Stimulated activated CD4-positive, alpha-beta T cell treated with anti-CD3 and anti-CD28 coated beads, Interleukin-15, amount 100 ng/mL, for 48 hours (primary cell): ENCODE data around the gene TMEM218.
"Not testable (repeated sequence)": the region's sequence is repeated elsewhere in the genome, so short reads cannot be mapped to it uniquely, and the experiment has no call there.

Experiments used
- DNase-seq, 2 donors: peaks; one replicate each; pipeline ENCODE4 v3.0.0-alpha.2; 2020; ENCODE audit warnings: low read depth in 2 of 2

Gene TMEM218

DNA sequence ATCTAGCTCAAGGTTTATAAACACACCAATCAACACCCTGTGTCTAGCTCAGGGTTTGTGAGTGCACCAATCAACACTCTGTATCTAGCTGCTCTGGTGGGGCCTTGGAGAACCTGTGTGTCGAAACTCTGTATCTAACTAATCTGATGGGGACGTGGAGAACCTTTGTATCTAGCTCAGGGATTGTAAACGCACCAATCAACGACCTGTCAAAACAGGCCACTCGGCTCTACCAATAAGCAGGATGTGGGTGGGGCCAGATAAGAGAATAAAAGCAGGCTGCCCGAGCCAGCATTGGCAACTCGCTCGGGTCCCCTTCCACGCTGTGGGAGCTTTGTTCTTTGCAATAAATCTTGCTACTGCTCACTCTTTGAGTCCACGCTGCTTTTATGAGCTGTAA lies 21.3 kb downstream of the TMEM218 start:
- not testable (repeated sequence) for DNase-seq

DNA sequence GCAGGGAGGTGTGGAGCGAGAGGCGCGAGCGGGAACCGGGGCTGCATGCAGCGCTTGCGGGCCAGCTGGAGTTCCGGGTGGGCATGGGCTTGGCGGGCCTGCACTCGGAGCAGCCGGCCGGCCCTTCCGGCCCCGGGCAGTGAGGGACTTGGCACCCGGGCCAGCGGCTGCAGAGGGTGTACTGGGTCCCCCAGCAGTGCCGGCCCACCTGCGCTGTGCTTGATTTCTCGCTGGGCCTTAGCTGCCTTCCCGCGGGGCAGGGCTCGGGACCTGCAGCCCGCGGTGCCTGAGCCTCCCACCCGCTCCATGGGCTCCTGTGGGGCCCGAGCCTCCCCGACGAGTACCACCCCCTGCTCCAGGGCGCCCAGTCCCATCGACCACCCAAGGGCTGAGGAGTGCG lies 21.9 kb downstream of the TMEM218 start:
- not testable (repeated sequence) for DNase-seq

DNA sequence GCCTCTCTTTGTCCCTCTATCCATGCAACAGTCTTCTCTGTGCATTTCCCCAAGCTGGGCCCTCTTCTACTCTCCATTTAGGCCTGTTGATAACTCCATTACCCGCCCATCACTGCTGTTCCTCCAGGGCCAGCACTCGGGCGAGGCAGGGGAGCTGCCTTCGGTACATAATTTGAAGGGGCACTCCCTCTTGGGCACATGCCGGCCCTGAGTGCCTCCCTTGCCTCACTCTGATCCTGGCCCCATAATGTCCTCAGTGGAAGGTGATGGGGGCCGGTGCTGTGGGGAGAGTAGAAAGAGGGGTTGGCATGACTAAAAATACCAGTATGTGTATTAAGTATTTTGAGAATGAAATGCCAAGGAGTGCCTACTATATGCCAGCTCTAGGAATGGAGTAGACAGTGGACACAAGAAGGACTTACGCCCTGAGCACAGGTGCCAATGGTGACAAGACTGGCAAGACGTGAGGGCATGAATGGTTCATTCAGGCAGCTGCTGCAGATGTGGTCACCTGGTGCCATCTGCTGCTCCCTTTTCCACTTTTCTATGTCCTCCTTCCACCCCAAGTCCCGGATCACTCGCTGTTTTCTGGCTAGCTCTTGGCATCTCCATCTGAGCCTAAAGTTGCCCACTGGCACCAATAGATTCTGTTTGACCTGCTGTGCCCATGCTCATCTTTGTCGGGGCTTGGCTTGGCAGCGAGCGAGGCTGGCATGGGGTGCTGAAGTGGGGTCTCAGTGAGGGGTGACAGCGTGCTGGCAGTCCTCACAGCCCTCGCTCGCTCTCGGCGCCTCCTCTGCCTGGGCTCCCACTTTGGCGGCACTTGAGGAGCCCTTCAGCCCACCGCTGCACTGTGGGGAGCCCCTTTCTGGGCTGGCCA lies 22.6 kb downstream of the TMEM218 start:
- no peak for DNase-seq

DNA sequence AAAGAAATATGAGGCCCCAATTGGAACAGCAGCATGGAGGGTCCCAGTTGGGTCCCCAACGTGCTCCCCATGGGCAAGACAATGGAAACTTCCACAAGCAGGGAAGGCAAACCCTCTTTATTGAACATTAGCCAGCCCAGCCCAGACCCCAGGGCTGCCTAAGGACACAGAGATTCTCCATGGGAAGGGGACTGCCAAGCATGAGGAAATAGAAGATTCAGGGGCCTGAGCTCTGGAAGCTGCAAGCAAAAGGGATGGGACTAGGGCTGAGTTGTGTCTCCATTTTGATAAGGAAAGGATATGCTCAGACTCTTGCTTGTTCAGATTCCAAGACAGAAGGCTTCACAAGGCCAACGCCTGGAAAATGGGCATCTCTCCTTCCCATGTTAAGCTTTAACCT lies 23.3 kb downstream of the TMEM218 start:
- DNase-seq = no peak

DNA sequence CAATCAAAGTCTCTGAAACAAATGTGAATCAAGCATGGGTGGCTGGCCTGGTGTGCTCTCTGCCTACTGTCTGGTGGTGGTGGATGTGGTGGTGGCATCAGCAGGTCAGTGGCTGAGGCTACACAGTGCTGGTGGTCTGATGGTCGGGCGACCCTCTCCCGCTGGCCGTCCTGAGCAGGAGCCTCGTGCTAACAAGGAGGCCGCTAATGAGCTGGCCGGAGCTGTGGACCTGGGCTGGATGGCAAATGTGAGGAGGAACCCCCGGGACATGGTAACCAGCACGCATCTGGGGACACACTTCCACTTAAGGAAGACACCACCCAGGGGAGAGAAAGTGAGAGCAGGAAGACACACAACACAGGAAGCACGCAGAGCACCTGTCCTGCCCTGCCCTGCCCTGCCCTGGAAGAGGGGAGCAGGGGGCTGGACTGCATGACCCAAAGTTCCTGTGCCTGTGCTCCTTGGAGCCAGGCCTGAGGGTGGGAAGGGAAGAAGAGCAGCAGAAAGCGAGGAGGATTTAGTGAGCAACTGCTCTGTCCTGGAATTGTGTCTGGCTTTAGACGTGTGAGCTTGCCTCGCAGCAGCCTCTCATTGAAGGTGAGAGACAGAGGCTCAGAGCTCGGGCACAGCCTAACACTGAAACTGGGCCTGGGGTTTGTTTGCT lies 24.7 kb downstream of the TMEM218 start:
- no peak for DNase-seq

DNA sequence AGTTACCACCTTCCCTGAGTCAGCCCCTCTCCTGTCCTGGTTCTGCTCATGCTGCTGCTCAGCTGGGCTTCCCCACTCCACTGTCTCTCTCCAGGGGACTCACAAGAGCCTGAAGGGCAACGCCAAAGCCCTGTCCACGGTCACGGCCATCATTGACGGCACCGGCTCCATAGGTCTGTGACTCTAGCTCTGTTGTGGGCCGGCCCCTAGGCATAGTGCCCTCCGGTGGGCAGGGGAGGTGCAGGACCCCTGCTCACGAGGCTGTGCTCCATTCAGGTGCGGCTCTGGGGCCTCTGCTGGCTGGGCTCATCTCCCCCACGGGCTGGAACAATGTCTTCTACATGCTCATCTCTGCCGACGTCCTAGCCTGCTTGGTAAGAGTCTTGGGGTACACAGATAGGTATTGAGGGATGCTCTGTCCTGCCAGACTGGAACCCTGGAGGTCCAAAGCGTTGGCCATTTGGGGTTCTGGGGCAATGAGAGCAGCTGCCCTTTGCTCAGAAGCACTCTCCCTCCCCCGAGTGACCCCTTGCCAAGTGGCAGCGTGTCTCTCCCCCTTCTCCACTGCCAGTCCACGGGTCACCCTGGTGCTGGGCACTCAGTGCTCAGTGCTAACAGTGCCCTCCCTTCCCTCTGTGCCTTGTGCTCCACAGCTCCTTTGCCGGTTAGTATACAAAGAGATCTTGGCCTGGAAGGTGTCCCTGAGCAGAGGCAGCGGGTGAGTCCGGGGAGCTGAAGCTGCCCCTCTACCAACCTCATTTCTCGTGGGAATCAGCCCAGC lies 25.9 kb downstream of the TMEM218 start:
- DNase-seq = no peak

DNA sequence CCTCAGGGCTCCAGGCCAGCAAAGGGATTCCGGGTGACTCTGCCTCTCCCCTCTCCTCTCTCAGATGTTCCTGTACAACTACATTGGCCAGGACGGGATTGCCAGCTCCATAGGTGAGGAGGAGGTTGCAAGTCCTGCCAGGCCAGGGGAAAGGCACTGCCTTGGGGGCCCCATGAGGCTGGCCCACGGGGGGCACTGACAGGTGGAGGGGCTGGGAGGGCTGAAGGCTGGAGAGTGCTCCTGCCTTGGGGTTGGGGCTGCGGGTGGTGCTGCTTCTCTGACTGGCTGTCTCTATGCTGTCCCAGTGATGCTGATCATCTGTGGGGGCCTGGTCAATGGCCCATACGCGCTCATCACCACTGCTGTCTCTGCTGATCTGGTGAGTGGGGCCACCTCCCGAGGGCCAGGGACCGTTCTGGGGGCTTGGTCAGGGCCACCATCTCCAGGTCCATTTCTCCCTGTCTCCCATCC lies 26.6 kb downstream of the TMEM218 start:
- no peak for DNase-seq

DNA sequence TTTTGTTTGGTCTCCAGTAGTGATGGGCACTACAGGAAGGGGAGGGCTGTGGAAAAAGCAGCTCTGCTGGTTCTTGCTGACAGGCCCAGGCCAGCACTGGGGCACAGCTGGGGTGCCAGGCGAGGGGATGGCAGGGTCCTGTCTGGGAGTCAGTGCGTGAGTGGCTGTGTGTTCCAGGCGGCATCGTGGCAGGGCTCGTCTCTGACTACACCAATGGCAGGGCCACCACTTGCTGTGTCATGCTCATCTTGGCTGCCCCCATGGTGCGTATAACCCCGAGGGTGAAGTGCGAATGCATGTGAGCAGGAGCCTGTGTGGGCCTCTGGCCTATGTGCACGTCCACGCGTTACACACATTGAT lies 27.4 kb downstream of the TMEM218 start:
- DNase-seq = no peak

DNA sequence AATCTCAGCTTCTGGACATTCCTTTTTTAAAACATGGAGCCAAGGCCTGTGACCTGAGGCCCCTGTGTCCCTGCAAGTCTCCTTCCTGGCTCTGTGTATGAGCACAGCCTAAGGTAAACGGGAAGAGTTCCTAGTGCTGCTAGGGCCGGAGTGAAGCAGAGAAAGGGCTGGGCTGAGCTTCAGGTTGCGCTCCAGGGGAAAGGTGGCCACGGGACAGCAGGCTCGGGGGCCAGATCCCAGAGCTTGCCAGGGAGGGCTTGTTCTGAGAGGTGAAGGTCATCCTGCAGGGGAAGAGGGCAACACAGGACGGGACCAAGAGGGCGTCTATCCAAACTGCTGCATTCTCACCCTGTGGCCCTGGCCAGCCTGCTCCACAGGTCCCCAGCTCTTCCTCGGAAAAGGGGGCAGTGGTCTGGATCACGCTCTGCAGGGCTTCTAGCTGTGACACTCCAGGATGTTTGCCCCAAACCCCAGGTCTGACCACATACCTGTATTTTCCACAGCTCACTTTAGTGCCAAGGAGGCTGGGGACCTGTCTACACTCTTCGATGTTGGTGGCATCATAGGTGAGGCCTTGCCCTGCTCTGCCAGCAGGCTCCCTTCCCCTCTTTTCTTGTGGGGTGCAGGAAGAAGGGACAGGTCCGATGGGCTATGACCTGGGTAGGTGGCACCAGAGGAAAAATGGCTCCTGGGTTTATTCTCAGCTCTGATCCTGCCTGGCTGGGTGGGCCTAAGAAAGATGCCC lies 27.9 kb downstream of the TMEM218 start:
- no peak for DNase-seq

DNA sequence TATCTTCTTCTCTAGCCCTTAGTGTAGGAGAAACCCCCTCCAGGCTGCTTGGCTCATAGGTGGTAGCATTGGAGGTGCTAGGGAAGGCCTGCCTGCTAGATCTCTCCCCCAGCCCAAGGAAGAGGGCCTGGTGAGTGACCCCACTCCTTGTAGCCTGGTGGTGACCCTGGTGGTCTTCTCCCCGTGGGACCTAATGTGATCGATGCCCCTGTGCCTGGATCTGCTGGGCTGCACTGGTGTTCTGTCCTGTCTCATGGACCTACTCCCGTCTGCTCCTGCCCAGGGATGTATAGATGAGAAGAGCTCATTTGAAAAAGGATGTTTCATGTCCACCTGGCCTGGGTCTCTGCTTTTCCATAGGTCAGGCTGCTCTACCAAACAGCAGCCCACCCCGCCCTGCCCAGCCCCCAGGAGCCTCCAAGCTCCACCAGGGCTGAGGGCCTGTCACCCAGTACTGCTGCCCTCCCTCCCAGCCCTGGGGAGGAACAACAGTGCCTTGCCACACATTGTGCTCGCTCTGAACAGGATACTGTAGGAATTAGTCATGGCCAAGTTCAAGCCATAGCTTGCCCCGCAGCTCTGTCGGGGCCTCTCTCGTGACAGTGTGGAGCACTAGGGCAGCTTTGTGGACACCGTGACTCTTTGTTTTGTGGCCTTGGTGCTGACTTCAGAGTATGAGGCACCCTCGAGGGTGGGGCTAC lies 28.7 kb downstream of the TMEM218 start:
- DNase-seq = no peak

DNA sequence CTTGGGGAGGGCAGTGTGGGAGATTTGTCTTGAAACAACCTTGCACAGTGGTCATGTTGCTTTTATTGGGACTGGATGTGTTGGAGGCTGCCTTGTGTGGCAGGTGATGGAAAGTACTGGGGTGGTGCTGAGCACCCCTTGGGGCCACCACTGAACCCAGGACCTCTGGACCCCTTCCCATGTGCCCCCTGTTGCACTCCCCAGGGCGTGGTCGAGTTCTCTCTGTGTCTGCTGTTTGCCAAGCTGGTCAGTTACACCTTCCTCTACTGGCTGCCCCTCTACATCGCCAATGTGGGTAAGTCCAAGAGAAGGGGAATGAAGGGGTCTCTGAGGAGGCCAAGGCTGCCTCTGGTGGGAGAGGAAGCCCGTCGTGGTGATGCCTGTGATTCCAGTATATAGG lies 29.4 kb downstream of the TMEM218 start:
- no peak for DNase-seq

DNA sequence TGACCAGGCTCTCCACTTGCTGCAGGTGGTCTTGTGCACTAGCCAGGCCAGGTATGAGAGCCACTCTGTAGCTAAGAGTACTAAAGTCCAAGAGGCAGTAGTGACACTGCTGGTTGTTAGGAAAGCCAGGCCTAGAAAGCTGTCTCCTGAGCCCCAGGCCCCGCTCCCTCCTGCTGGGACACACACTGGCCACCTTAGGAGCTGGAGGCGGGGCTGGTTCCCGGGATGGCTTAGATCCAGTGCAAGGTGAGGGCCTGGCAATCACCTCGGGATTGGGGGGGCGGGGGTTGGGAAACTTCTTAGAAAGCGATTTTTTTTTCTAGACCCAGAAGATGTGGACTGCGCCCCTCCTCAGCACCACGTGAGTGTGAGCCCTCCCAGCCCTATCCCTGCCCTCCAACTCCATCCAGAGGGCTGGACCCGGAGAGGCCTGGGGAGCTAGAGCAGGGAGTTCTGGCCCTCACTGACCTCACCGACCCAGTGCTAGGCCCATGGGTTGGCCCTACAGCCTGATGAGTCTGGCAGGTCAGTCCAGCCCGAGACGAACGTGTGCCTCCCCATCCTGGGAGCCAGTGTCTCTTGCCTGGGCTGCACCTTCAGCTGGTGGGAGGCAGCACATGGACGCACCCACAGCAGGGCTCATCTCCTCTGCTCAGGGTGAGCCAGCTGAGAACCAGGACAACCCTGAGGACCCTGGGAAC lies 30.2 kb downstream of the TMEM218 start:
- no peak for DNase-seq

DNA sequence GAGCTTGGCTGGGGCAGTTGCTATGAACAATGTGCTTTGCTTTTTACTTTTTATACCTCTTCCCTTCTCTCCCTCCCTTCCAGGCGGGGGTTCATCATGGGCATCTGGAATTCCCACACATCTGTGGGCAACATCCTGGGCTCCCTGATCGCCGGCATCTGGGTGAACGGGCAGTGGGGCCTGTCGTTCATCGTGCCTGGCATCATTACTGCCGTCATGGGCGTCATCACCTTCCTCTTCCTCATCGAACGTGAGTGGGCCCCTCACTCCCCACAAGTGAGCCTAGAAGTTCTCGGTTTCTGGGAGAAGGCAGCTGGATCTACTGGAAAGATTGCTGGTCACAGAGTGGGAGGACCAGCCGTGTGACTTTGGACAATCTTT lies 30.9 kb downstream of the TMEM218 start:
- DNase-seq = no peak

DNA sequence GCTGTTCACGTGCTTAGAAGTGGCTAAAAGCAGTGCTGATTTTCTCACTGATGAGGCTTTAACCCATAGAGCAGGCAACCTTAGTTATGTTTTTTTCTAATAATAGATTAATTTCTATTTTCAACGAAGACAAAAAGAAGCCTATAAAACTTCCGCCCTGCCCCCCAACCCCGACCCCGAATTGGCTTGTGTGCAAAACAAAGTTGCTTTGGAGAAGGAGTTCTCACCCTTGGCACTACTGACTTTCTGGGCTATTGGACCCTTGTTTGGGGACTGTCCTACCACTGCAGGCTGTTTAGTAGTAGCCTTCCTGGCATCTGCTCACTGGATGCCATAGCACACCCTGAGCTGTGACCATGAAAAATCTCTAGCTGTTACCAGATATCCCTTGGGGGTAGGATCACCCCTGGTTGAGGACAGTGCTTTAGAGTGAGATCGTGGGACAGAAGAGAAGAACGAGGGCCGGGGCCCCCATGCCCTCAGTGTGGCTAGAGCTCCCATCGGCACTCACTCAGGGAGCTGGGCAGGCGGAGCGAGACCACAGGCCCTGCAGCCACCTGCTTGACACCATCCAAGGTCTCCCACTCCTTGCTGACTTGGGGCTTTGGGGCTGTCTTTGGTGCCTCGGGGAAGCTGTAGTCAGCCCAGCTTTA lies 31.4 kb downstream of the TMEM218 start:
- no peak for DNase-seq

DNA sequence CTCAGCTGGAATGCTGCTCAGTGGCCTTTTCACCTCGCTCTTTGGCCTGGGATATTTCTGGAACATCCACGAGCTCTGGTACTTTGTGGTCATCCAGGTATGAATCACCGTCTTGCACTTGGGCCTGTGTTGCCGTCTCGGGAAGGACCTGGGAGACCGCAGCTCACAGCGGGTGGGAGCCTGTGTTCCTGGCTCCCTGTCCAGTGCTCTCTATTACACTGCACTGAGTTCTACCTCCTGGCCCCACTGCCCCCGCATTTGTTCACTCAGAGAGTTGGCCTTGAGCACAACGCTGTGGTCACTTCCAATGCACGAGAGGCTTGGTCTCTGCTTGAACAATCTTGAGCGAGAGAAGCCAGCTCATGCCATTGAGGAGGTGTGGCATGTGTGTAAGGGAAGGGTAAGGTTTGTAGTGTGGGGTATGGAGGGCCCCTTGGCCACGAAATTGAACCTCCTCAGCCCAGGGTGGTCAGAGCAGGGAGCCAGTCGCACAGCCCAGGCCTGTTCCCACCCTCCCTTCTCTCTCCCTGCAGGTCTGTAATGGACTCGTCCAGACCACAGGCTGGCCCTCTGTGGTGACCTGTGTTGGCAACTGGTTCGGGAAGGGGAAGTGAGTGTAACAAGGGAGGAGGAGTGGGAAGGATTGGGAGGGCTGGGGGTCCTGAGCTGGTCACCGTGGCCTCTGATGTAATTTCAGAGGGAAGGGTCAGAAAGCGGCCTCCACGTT lies 32.1 kb downstream of the TMEM218 start:
- DNase-seq = no peak

DNA sequence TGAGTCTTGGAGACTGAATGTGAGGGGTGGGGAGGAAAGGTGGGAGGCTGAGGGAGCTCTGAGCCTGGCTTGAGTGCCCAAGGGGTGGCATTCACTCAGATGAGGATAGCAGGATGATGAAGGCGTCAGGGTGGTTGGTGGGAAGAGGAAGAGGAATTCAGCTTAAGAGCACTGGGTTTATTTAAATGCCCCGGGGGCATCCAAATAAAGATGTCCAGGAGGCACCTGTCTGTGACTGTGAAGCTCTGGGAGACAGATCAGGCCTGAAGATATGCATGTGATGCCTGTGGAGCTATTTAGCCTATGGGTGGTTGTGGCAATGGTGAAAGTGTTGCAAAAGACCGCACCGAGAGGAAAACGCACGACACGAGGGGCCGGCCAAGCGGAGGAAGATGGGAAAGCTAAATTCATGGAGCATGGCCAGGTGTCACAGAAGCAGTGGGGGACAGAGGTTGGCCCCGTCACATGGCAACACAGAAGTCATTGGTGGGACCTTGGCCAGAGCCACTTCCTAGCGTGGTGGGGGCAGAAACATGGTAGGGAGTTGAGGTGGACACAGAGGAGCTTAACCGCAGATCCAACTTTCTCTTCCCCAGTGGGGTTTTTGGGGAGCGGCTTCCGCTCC lies 32.8 kb downstream of the TMEM218 start:
- no peak for DNase-seq

DNA sequence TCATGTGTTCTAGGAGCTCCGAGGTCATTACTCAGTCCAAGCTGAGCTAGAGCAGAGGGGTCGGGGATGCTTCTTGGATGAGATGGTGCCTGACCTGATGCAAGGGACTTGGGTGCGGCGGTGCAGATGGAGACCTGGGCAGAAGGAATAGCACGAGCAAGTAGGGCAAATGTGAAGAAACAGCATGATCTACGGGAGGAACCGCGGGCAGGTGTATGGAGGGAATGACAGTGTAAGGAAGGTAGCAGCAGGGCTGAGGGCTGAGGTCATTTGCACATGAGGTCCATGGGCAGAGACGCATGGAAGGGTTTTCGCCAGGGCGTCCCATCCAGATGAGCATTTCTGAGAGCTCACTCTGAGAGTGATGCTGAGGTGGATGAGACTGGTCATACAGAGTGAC lies 33.4 kb downstream of the TMEM218 start:
- no peak for DNase-seq

DNA sequence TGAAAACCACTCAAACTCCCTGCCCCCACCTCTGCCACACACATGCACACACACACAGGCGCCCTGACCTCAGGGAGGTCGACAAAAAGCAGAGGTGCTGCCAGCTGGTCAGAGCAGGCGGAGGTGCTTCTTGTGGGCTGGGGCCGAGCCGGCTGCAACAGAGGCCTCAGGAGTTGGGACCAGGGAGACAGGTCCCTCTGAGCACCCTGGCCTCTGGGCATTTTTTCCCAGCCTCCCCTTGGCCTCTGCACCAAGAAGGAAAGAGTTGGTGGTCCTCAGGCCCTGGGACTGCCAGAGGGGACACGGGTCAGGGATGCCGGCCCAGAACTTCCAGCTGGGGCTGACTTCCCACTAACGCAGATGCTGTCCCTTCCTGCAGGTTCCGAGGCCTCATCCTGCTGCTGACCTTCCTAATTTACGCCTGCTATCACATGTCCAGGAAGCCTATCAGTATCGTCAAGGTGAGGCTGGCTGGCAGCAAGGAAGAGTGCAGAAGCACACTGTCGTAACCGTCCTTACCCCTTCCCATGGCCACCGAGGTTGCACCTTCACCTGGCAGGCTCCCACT lies 35.0 kb downstream of the TMEM218 start:
- no peak for DNase-seq

DNA sequence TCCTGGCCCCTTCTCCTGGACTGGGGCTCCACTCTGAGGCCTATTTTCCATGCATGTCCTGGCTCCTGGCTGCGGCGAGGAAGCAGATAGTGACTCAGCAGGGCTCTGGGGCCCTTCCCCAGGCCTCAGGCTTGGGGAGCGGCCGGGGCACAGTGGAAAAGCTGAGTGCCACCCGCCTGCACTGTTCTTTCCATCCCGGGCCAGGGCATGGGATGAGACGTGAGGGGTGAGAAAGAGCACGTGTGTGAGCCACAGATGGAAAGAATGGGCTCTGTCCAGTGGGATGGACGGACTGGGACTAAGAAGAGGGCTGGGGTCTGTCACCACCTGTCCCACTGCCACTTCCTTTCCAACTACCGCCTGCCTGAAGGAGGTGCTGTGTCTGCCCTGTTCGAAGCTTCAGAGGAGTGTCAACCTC lies 35.5 kb downstream of the TMEM218 start:
- no peak for DNase-seq
